GM20000 (cell line): ENCODE measurements around the gene PTPRR.

Source experiments
- DNase-seq: peaks from one replicate; pipeline ENCODE4 v3.0.0; 2012; ENCODE audit warnings: low spot score
- TF ChIP-seq, protein P1 (sequence below): IDR thresholded peaks from 2 replicates; pipeline ENCODE4 v1.5.1; 2012; ENCODE audit warnings: mild to moderate bottlenecking, control low read depth; ENCODE audit errors: extremely low read depth, missing control alignments

Gene PTPRR

DNA sequence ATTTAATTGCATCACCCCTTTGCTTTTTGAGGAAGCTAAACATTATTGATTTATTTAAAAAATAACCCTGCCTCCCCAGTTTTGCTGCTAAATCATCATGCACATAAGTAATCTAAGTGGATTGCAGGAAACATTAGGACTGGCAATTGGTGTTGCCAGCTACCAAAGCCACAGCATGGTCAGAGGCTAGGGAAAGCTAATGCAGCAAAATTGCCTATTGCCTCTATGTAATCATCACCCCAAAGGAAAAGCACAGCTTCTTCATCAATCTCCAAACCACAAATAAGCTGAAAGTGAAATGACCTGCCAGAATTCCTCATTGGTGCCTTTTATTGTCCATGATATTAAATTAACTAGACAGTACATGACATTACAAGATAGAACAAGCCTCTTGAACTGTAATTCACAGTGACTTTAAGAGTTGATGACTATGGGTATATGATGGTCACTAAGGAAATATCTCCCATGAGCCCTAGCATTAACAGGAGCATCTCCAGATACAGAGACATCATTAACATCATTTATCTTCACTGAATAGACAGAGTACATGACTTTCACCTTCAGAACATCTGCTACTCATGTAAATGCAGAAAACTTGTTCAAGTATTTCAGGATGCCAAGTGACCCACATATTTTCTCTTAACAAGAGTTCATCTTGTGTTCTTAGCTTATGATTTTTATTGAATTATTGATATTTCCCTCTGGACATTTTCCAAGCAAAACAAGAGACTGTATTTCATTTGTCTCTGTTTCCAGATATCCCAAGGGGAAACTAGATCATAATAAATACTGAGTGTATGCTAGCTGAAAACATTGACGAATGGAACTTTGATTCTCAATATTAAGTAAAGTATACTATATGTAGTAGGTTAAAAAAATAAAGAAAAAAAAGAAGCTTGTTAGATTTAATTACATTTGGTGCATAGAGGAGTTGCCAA is 29.4 kb downstream of the PTPRR start:
- DNase-seq = no peak
- TF ChIP-seq, protein P1, sequence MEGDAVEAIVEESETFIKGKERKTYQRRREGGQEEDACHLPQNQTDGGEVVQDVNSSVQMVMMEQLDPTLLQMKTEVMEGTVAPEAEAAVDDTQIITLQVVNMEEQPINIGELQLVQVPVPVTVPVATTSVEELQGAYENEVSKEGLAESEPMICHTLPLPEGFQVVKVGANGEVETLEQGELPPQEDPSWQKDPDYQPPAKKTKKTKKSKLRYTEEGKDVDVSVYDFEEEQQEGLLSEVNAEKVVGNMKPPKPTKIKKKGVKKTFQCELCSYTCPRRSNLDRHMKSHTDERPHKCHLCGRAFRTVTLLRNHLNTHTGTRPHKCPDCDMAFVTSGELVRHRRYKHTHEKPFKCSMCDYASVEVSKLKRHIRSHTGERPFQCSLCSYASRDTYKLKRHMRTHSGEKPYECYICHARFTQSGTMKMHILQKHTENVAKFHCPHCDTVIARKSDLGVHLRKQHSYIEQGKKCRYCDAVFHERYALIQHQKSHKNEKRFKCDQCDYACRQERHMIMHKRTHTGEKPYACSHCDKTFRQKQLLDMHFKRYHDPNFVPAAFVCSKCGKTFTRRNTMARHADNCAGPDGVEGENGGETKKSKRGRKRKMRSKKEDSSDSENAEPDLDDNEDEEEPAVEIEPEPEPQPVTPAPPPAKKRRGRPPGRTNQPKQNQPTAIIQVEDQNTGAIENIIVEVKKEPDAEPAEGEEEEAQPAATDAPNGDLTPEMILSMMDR = no peak

- TF ChIP-seq, protein P1 = no peak
Measured at GRCh38 chr12:70885956-70886355, 34.6 kb downstream of the PTPRR start.

GRCh38 chr12:70883855-70884254 is 36.7 kb downstream of the PTPRR start:
- no peak for DNase-seq
- TF ChIP-seq, protein P1 = no peak

More at GRCh38 chr12:70885956-70886355, 34.6 kb downstream of the PTPRR start:
- DNase-seq = no peak

GRCh38 chr12:70880744-70881143 is 39.8 kb downstream of the PTPRR start:
- TF ChIP-seq, protein P1 = no peak
- DNase-seq = no peak

DNA sequence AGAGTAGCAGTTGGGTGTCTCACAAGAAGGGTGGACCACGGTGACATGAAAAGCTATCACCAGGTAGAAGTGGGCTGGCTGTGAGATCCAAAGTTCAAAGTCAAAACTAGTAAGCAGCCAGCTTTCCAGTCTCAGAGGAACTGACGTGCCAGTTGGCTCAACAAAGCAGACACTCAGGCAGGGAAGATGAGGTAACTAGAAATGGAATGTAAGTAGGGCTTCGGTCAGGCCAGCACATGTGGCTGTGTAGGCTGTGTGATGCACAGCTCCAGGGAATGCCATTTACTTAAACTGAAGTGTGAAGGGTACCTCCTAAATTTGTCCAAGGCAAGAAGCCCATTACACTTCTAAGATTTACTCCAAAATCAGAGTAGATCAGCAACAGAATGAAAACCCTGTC is 43.6 kb downstream of the PTPRR start:
- no peak for DNase-seq
- TF ChIP-seq, protein P1 = no peak

GRCh38 chr12:70875628-70876027 is 44.9 kb downstream of the PTPRR start:
- TF ChIP-seq, protein P1 = no peak
- no peak for DNase-seq

- no peak for DNase-seq
- TF ChIP-seq, protein P1 = no peak
Measured at GRCh38 chr12:70854881-70855568, 65.5 kb downstream of the PTPRR start.
